GM19239 (cell line): Measurements from ENCODE around the gene MRRF.
"Not testable (repeated sequence)": the region's sequence is repeated elsewhere in the genome, so short reads cannot be mapped to it uniquely, and the experiment has no call there.

Experiments used
- DNase-seq: peaks from one replicate; pipeline ENCODE4 v3.0.0; 2011; ENCODE audit warnings: low spot score; ENCODE audit not compliant: insufficient read length
- FAIRE-seq: peaks from 2 replicates; lab custom pipeline; 2011; peaks lifted over from hg19 to GRCh38; lab: Jason Lieb, UNC

MRRF gene

DNA sequence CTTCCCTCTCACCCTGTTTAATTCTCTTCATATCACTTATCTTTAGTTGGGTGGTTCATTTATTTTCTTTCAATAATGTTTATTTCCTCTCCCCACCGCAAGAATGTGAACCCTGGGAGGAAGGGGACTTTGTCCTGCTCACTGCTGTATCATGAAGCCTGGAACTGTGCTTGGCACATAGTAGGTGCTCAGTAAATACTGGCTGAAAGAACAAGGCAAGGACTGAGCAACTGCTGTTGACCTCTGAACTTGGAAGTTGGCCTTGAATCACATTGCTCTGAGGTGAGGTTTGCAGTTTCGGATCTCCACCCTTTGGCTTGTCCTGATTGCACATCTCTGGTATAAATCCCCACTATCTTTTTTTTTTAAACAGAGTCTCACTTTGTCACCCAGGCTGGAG lies 84.1 kb downstream of the MRRF start:
- DNase-seq, result no peak
- no peak for FAIRE-seq

DNA sequence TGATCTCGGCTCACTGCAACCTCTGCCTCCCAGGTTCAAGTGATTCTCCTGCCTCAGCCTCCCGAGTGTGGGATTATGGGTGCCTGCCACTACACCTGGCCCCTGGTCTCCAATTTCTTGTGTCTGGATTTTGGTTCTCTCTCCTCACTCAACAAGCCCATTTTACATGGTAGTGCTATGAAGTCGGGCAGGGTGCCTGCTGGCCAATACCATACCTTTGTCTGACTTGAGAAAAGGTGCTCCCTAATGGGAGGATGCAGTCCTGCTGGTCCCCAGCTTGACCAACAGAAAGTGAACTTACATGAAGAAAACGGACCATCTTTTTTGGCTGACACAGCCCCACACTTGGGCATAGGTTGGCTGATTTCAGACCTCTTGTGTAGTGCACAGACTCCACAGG lies 84.5 kb downstream of the MRRF start:
- DNase-seq, result no peak
- FAIRE-seq, result no peak

DNA sequence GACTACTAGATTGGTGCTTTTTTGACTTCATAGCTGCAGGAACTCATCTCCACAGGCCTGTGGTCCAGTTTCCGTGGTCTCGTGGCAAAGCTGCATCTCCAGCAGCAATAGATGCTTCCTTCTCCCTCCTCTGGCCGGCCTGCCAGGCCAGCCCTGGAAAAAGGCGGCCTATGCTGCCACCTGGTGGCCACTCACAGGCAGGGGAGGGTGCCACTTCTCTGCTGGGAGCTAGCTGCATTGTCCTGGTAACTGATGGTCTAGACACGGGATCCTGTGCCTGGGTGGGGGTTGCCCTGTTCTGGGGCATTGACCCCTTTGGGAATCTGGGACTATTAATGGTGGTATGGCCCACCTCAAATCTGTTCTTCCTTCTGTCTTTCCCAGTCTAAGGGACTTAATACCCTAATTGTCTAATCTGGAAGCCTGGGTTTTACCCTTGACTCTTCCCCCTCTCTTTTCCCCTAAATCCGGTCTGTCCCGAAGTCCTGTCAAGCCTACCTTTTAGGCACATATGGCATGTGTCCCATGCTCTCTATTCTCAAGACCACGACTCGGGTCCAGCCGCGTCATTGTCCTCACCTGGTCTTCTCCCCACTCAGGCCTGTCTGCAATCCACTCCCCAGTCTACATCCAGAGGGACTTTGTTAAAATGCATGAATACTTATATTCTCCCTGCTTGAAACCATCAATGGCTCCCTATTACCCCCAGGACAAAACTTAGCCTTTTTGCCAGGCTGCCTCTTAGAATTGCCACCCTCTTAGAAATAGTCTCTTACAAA lies 86.1 kb downstream of the MRRF start:
- DNase-seq, result peak; percentile 89
- peak; percentile 94 for FAIRE-seq

DNA sequence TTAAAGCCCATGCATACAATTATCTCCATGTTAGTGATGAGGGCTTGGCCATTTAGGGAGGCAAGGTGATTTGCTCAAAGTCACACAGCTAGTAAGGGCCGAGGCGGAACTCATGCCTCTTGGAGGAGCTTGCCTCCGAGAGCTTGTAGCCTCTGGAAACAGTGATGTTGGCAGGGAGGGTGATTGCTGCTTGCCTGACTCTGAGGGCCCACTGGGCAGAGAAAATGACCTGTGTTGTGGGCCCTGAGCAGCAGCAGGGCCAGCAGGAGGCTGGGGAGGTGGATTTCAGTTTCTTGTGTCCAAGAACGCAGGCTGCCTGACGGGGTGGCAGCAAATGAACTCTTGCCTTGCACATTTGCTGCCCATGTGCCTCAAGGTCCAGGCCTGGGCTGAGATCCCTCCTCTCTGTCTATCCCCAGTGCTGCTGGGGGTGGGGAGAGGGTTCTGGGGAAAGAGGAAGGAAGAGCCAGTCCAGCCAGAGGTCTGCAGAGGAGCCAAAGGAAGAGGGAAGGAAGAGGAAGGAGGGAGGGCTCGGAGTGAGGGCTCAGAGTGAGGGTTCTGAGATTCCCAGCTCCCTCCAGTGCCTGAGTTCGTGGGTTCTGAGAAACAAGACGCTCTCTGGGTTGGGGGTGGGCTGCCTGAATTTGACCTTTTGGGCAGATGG lies 90.0 kb downstream of the MRRF start:
- DNase-seq, result no peak
- no peak for FAIRE-seq

DNA sequence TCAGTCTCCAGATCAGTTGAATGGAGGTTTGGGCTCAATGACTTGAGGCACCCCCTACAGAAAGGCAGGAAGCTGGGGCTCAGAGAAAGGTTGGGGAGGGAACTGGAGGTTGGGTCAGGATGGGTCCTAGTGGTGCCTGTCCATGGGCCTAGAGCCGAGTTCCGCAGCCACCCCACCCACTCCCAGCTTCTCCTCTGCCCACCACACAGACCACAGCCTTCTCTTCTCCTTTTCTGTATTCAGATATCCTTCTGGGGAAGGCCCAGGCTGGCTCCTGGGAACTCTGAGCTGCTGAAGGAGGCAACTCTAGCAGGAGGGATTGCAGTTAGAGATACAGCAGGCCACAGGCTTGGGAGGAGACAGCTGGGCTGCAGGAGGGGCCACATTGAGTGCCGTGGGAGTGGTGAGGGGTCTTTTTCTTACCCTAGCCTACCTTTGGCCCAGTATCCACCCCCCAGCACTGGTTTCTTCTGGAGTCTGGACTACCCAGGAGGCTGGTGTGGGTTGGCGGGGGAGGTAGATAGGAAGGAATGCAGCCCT lies 90.7 kb downstream of the MRRF start:
- DNase-seq (no peak), FAIRE-seq (no peak)

DNA sequence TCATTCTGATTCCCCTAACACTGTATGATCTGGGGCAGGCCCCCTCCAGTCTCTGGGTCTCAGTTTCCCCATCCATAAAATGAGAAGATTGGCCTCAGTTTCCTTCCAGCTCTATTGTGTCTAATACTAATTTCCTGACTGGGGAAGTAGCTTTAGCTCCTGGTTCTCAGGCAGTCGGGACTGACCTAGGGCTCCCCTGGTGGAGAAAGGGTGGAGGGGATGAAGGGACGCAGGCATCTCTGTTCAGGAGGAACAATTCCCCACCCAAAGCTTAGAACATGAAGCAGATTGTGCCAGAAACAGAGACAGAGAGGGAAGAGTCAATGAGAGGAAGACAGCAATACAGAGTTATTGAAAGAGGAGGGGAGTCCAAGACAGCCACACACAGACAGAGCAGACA lies 91.9 kb downstream of the MRRF start:
- FAIRE-seq (no peak), DNase-seq (no peak)

DNA sequence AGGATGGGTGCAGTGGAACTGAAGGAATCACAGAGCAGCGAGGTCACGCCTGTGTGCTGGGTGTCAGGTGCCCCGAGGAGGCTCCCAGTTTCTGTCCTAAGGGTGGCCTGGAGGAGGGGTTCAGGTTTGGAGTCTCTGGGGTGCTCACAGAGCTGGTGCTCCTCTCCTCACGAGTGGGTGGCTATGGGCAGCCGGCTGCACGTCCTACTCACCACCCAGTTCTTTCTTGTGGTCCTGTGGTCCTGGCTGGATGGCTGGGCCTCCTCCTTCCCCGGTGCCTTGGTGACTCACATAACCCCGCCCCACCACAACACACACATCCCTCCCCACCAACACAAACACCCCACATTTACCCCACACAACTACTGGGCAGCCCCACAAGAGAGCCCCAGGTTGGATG lies 96.2 kb downstream of the MRRF start:
- FAIRE-seq (no peak), DNase-seq (no peak)

DNA sequence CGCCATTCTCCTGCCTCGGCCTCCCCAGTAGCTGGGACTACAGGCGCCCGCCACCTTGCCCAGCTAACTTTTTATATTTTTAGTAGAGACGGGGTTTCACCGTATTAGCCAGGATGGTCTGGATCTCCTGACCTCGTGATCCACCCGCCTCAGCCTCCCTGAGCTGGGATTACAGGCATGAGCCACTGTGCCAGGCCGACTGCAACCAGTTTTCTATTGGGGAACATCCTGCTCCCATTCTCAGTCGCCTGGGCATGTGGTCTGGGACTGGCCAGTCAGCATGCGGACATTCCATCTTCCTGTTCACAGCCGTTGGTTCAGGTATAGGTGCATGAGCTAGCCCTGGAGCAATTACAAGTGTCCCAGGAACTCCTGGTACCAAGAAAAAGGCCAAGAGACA lies 98.4 kb downstream of the MRRF start:
- FAIRE-seq, result not testable (repeated sequence)

DNA sequence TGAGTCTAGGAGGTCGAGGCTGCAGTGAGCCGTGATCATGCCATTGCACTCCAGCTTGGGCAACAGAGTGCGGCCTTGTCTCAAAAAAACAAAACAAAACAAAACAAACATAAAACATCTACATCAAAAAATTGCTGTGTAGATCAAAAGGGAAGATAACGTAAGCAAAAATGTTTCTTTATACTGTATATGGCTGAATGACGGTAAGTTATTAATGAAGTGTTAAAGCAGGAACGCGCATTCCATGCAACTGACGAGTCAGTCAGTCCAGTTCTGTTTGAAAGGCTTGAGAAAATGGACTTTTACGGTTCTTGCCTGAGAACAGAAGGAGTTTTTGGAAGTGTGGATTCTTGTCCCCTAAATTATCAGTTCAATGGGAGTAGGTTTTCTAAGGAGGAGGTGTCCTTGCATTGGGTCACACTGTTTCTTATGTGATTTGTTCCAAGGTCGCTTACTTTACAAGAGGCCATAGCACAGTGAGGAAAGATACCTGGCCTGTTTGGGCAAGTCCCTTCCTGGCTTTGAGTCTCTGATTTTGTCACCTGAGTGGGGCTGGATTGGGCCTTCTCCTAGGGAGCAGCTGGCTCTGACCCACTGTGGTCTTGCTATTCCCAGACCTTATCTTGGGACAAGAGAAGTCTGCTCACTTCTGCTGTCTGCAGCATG lies 99.6 kb downstream of the MRRF start:
- FAIRE-seq, result no peak
- DNase-seq, result no peak

More for the DNA sequence above, 98.4 kb downstream of the MRRF start:
- not testable (repeated sequence) for DNase-seq

DNA sequence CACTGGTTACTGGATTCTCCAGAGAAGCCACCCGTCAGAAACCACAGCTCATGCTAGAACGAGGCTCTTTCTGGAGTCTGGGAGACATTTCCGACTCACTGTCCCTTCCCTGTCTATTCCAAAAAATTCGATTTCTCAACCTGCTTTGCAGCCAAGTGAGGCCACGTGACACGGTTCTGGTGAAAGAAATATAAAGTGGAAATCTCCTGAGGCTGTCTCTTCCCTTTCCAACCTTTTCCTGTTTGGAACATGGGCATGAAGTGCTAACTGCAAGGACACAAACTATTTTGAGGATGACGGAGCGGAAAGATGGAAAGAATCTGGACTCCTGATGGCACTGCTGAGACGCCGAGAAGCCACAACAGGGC lies 100.1 kb downstream of the MRRF start:
- no peak for DNase-seq
- FAIRE-seq, result no peak

DNA sequence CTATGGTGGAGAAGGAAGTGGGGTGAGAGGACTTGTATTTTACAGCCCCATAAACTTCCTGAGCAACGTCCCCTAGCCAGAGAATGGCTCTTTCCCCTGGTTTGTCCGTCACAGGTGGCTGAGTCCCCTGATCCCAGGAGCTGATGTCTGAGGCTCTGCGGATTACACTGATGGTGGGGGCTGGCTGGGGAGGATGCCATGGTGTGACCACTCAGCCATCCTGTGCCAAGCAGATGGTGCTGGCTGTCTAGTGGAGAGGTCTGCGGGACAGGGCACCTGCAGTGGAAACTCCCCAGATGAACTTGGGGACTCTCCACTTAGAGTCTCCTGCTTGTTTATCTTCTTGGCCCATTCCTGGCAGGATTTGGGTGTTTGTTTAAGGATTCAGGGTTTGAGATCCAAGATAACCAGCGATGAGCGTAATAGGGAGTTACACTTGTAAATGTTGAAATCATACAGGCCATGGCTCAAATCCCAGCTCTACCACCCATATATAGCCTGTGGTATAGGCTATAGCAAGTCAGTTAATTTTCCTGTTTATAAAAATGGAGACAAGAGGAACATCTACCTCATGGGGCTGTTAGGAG lies 101.5 kb downstream of the MRRF start:
- no peak for DNase-seq
- no peak for FAIRE-seq

DNA sequence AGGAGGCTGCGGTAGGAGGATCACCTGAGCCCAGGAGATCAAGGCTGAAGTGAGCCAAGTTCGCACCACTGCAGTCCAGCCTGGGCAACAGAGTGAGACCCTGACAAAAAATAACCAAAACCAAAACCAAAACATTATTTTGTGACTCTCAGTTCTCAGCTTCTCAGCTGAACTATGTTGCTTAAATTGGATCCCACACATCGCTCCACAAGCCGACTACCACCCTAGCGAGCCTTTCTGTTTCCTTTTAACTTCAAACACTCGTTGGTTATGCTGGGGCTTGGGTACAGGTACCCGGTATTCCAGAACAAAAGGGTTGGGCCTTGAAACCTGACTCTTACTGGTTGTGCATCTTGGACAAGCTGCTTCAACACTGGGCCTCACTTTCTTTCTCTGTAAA lies 102.4 kb downstream of the MRRF start:
- DNase-seq (no peak), FAIRE-seq (peak; percentile 64)

DNA sequence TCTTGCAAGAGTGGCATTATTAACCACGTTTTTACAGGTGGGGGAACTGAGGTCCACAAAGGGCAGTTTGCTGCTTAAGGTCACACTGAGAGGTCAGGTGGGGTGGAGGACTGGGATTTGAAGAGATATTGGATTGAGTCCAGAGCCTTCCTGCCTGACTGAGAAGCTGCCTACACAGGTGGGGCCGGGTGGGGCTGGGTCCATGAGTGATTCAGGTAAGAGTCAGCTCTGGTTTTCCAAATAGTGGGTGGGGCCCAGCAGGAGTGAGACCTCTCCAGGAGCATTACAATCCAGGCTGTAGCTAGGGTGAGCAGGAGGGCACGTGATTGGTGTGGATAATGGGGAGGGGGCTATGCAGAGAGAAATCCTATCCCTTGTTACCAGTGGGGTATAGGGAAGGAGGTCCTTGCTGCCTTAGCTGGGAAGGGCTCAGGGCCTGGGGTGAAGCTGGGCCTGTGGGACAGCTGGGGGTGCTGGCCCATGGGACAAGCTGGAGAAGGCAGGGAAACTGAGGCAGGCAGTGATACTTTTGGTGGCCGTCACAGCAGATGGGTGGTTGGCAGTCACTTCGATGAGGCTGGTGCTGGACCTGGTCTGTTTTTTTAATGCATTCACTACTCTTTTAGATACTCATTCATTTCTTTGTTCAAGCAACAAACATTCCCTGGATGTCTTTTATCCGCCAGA lies 103.2 kb downstream of the MRRF start:
- no peak for DNase-seq

DNA sequence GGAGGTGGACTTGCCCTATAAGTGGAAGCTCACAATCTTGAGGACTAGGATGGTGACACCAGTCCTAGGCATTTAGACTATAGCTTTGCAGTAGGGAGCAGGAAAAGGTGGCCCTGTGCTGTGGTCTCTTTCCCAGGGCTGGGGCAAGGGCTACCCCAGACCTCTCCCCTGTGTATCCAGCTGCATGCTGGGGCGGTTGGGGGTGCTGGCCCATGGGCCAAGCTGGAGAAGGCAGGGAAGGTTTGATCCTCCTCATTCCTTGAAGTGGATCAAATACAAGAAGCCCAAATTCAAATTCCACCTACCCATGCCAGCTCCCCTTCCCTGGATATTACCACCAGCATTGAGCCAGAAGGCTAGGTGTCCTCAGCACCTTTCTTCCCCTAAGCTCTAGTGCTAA lies 104.0 kb downstream of the MRRF start:
- DNase-seq (no peak), FAIRE-seq (no peak)

More for the DNA sequence above, 103.2 kb downstream of the MRRF start:
- FAIRE-seq, result no peak

DNA sequence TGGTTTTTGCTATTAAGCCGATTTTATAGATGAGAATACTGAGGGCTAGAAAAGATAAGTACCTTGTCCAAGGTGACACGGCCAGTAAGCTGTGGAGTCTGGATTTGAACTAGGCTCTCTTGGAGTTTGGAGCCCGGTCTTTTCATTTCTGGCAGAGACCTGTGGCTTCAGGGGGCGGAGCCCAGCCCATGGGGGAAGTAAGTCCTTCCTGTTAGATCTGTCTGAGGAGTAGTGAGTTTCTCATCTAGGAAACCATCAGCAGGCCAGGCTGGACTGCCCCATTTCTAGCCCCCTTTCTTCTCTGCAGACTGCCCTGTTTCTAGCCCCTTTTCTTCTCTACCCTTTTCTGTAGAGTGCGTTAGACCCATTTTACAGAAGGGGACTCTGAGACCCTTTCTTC lies 105.6 kb downstream of the MRRF start:
- FAIRE-seq (no peak), DNase-seq (no peak)

DNA sequence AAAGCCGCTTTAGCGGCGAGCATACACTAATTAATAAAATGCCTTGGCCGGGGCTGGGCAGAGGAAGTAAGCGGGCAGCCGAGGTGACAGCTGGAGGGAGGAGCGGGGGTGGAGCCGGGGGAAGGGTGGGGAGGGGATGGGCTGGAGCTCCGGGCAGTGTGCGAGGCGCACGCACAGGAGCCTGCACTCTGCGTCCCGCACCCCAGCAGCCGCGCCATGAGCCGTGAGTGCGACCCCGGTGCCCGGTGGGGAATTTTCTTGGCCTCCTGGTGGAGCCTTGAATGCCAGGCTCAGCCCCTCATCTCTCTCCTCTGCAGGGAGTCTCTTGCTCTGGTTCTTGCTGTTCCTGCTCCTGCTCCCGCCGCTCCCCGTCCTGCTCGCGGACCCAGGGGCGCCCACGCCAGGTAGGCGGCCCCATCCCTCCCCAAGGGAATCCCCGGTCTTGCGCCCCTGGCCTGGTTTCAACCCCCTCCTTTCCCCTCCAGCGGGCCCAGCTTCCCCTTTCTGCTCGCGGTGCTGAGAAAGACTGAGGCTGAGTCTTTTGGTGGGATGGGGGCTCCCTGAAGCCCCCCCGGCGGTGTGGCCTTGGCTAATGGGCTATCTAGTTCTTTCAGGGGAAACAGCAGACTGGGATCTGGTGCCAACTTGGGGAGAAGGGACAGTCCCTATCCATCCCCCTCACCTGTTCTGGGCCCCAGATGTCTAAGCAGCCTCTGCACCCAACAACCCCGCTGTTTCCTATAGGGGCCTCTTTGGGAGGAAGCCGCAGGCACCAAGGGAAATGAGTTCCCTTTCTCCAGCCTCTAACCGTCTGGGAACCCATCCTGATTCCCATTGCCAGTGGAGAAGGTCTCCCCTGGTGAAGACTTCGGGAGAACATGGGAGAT lies 106.4 kb downstream of the MRRF start, which contains the start of gene PTGS1:
Gene PTGS1 (plus strand): TSS at position 156 of the 887 bp plus-strand sequence. CDS start 61 bp downstream, at position 217.
- DNase-seq (peak; percentile 57), FAIRE-seq (peak; percentile 79)

DNA sequence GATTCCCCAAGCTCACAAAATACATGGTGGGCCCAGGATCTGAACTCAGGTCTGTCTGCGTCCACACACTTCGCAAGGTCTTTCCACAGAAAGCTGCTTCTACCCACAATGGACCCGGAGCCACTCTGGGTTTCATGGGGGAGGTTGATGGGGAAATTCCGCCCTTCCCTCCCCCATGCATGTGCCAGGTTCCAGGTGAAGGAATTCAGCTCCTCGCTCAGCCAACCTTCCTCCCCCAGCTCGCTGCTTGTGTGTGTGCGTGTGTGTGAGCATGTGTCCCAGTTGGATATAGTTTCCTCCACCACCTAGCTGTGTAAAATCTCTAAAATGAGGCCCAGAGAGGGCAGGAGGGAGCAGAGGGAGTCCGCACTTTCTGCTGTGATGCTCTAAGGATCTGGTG lies 107.2 kb downstream of the MRRF start:
- DNase-seq (no peak), FAIRE-seq (no peak)

DNA sequence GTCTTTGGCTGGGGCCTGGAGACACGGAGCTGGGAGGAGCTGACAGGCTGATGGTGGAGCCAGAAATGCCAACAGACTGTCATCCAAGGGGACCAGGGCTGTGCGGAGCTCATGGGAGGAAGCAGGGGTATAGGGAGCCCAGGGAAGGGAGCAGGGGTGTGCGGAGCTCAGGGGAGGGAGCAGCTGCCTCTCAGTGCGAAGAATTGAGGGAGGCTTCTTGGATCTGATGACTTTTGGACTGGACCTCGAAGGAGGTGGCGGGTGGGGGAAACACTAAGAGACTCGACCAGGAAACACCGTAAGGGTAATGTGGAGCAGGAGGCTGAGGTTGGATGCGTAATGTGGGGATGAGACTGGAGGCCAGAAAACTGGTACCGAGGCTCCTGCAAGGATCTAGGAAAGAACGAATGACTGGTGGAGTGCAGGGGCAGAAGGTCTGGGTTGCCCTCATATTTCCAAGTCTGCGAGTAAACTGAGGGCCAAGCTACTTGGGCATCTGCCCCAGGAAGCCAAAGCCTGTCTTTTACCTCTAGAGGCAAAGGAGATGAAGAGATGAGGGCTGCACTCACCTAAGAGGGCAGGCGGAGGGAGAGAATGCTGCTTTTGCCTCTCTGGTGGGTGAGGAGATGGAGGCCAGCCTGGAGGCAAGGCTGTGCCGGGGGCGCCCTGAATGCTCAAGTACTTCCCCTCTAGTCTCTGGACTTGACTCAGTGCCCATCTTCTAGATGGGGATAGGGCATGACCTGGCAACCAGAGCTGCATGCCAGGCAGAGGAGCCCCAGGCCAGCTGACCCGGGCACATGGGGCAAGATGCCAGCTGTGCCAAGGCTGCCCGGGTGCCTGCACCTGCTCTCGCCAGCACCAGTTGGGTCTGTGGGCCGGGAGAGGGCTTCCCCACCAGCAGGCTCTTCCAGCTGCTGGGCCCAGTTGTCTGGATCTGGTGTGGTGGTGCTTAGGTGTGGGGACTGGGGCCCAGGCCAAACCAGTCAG lies 108.5 kb downstream of the MRRF start:
- DNase-seq (no peak), FAIRE-seq (no peak)
